Endothelial cell of umbilical vein (primary cell): ENCODE measurements around the gene LMCD1. TPM values are rescaled to one million over a fixed set of nuclear protein-coding genes. Genes with fewer than 3 reads are reported as not detected.

Experiments
- BruUV-seq: library from RNA; stranded (reverse); fragments of 400-500 nt; replicated peaks from 2 replicates; lab custom pipeline; 2021; lab: Mats Ljungman, UMichigan
- CTCF ChIA-PET: fragments of 300-600, 350-600 bp; sonication (Branson Sonifier 250); formaldehyde crosslinking; loops from one replicate; lab custom pipeline; 2021; ENCODE audit warnings: antibody characterized with exemption, inconsistent platforms; lab: Charles Lee
- POLR2A ChIA-PET: fragments of 300-600, 350-600 bp; sonication (Branson Sonifier 250); formaldehyde crosslinking; loops from one replicate; lab custom pipeline; 2021; ENCODE audit warnings: antibody characterized with exemption, inconsistent platforms; lab: Charles Lee
- DNase-seq: peaks from one replicate; pipeline ENCODE4 v3.0.0-alpha.2; 2011; ENCODE audit warnings: low read depth, low spot score
- FAIRE-seq: peaks from 2 replicates; lab custom pipeline; 2011; peaks lifted over from hg19 to GRCh38; lab: Jason Lieb, UNC
- H2AFZ ChIP-seq: 2 replicates; pipeline ENCODE4 v1.6.0; 2012; ENCODE audit warnings: low read depth, low read length, control low read depth, inconsistent platforms
- H3K27ac ChIP-seq: 2 replicates; pipeline ENCODE4 v1.5.1; 2011; ENCODE audit warnings: low read depth, mild to moderate bottlenecking, control low read depth, low read length, moderate library complexity; ENCODE audit not compliant: insufficient read depth
- H3K27me3 ChIP-seq, 2 experiments: 2 replicates each; pipeline versions ENCODE4 v1.6.0 to v1.6.1; 2011; ENCODE audit warnings: low read length in 2 of 2, mixed read lengths in 1 of 2; ENCODE audit not compliant: control insufficient read depth in 2 of 2, insufficient read depth in 2 of 2
- H3K36me3 ChIP-seq, 2 experiments: 2 replicates in 1 of 2; 3 replicates in 1 of 2; pipeline ENCODE4 v1.5.1; 2011; ENCODE audit warnings: low read length in 2 of 2, mild to moderate bottlenecking in 1 of 2, moderate library complexity in 1 of 2; ENCODE audit not compliant: control insufficient read depth in 2 of 2, insufficient read depth in 2 of 2; ENCODE audit errors: extremely low read depth in 1 of 2
- H3K4me1 ChIP-seq: 3 replicates; pipeline ENCODE4 v1.5.1; 2011; ENCODE audit warnings: mild to moderate bottlenecking, low read length; ENCODE audit not compliant: control insufficient read depth, insufficient read depth; ENCODE audit errors: extremely low read depth
- H3K4me2 ChIP-seq: 2 replicates; pipeline ENCODE4 v1.6.1; 2011; ENCODE audit warnings: low read length, control low read depth, mixed read lengths; ENCODE audit not compliant: insufficient read depth
- H3K4me3 ChIP-seq, 3 experiments: fragments of 200-600 bp in 1 of 3; sonication (generic), shearing (Covaris generic) in 1 of 3; replicated peaks in 1 of 3; 2 replicates each; pipeline ENCODE4 v1.5.1; 2011 to 2016; ENCODE audit warnings: control low read depth in 3 of 3, low read length in 3 of 3, mild to moderate bottlenecking in 2 of 3, inconsistent platforms in 1 of 3, low read depth in 1 of 3, moderate library complexity in 1 of 3; ENCODE audit not compliant: insufficient read depth in 1 of 3
- H3K79me2 ChIP-seq: 2 replicates; pipeline ENCODE4 v1.6.0; 2012; ENCODE audit warnings: low read length, inconsistent platforms; ENCODE audit not compliant: control insufficient read depth, insufficient read depth
- H3K9ac ChIP-seq: replicated peaks from 2 replicates; pipeline ENCODE3; 2011; ENCODE audit warnings: low read length, control low read depth; ENCODE audit not compliant: insufficient read depth; ENCODE audit errors: extremely low read depth
- H3K9me1 ChIP-seq: replicated peaks from 3 replicates; pipeline ENCODE4 v1.6.0; 2011; ENCODE audit warnings: mild to moderate bottlenecking, low read length; ENCODE audit not compliant: control insufficient read depth, insufficient read depth; ENCODE audit errors: extremely low read depth
- H3K9me3 ChIP-seq: replicated peaks from 2 replicates; pipeline ENCODE4 v1.5.1; 2012; ENCODE audit warnings: low read length, inconsistent platforms; ENCODE audit not compliant: control insufficient read depth, insufficient read depth
- H4K20me1 ChIP-seq: replicated peaks from 2 replicates; pipeline ENCODE3; 2011; ENCODE audit warnings: mild to moderate bottlenecking, low read length; ENCODE audit not compliant: control insufficient read depth, insufficient read depth; ENCODE audit errors: extremely low read depth
- EZH2 ChIP-seq: IDR thresholded peaks from 2 replicates; pipeline ENCODE4 v1.6.1; 2012; ENCODE audit warnings: borderline replicate concordance, low read depth, mild to moderate bottlenecking, moderate library complexity, low read length, inconsistent platforms; ENCODE audit not compliant: severe bottlenecking
- FOS ChIP-seq: IDR thresholded peaks from 2 replicates; pipeline ENCODE4 v1.6.1; 2011; ENCODE audit warnings: mild to moderate bottlenecking, low read length, moderate library complexity, borderline replicate concordance; ENCODE audit not compliant: insufficient read depth
- GATA2 ChIP-seq: IDR thresholded peaks from 2 replicates; pipeline ENCODE4 v1.7.0; 2011; ENCODE audit warnings: low read depth, mild to moderate bottlenecking, moderate library complexity, mixed read lengths, low read length; ENCODE audit not compliant: insufficient read length, insufficient read depth
- JUN ChIP-seq: IDR thresholded peaks from 2 replicates; pipeline ENCODE4 v1.6.1; 2011; ENCODE audit warnings: borderline replicate concordance, low read depth; ENCODE audit not compliant: insufficient read length, insufficient read depth
- MYC ChIP-seq: IDR thresholded peaks from one replicate; pipeline ENCODE4 v1.6.1; 2011; ENCODE audit warnings: mild to moderate bottlenecking, low read depth, low read length
- POLR2A ChIP-seq: IDR thresholded peaks from 2 replicates; pipeline ENCODE4 v1.6.1; 2012; ENCODE audit warnings: low read depth, mild to moderate bottlenecking, control low read depth, low read length
- POLR2AphosphoS5 ChIP-seq: IDR thresholded peaks from 2 replicates; pipeline ENCODE4 v1.6.1; 2012; ENCODE audit warnings: low read depth, mild to moderate bottlenecking, control low read depth, low read length, moderate library complexity; ENCODE audit not compliant: insufficient read depth
- dilution Hi-C: fragments of 300-500 bp; cut with MboI; formaldehyde crosslinking; loops from one replicate; pipeline ENCODE4 v1.15.0; 2019; ENCODE audit warnings: low sequenced_read_pairs; ENCODE audit not compliant: extremely low pct_ligation_motif_present
- intact Hi-C: fragments of 100-400 bp; cut with micrococcal nuclease; formaldehyde crosslinking; loops from one replicate; pipeline ENCODE4 v1.10.0; 2022
- polyA plus RNA-seq, 4 experiments: library from polyadenylated mRNA; depleted of rRNA in 3 of 4; stranded (reverse) in 3 of 4; unstranded in 1 of 4; fragments of >200 nt; gene quantifications; 2 replicates each; pipeline versions ENCODE4 v1.2.1 to v1.2.3, GENCODE V29; 2011 to 2012; ENCODE audit warnings: missing spikeins in 1 of 4
- total RNA-seq: library from RNA; stranded (reverse); gene quantifications from 2 replicates; pipeline ENCODE4 v1.2.3, GENCODE V29; 2021
- TF ChIP-seq, protein P1 (sequence below), 2 donors: IDR thresholded peaks; 1 replicate in 1 of 2; 2 replicates in 1 of 2; pipeline ENCODE4 v1.5.1; 2011; ENCODE audit warnings: low read length in 2 of 2, mild to moderate bottlenecking in 2 of 2, moderate library complexity in 2 of 2, control low read depth in 1 of 2, inconsistent platforms in 1 of 2, low read depth in 1 of 2; ENCODE audit not compliant: insufficient read depth in 1 of 2; ENCODE audit errors: extremely low read depth in 1 of 2
- TF ChIP-seq, protein P2 (sequence below): IDR thresholded peaks from 2 replicates; pipeline ENCODE4 v1.6.1; 2011; ENCODE audit not compliant: insufficient read depth, insufficient read length

LMCD1 gene
- total and polyA plus RNA-seq, 2 donors (not counting 3 experiments of a cell fraction or from before 2014, with no cell fraction given), result 7.6 to 14.5 TPM

GRCh38 chr3:8595252-8595651, 93.6 kb downstream of the LMCD1 start:
- BruUV-seq, result no TSS peak
- Histone ChIP-seq H3K27me3 (no peaks in the 10 kb centered on the region), H3K9me1 (no peaks in the 10 kb centered on the region), H3K27ac (no peak overlapping the region), H3K9ac (no peak overlapping the region), H4K20me1 (no peaks in the 10 kb centered on the region), H3K4me3 (no peak overlapping the region), H3K4me1 (no peaks in the 10 kb centered on the region), H3K36me3 (no peaks in the 10 kb centered on the region), H3K79me2 (no peaks in the 10 kb centered on the region), H2AFZ (no peak overlapping the region), H3K4me2 (no peak overlapping the region), H3K9me3 (no peaks in the 10 kb centered on the region)
- no peak for FAIRE-seq
- no peak for TF ChIP-seq GATA2
- TF ChIP-seq, protein P1, sequence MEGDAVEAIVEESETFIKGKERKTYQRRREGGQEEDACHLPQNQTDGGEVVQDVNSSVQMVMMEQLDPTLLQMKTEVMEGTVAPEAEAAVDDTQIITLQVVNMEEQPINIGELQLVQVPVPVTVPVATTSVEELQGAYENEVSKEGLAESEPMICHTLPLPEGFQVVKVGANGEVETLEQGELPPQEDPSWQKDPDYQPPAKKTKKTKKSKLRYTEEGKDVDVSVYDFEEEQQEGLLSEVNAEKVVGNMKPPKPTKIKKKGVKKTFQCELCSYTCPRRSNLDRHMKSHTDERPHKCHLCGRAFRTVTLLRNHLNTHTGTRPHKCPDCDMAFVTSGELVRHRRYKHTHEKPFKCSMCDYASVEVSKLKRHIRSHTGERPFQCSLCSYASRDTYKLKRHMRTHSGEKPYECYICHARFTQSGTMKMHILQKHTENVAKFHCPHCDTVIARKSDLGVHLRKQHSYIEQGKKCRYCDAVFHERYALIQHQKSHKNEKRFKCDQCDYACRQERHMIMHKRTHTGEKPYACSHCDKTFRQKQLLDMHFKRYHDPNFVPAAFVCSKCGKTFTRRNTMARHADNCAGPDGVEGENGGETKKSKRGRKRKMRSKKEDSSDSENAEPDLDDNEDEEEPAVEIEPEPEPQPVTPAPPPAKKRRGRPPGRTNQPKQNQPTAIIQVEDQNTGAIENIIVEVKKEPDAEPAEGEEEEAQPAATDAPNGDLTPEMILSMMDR (IDR thresholded peaks at IDR 0.05; ENCODE audit: extremely low read depth in 1 of 2, insufficient read depth in 1 of 2, low read depth in 1 of 2, low read length in 2 of 2), result no peak
- TF ChIP-seq MYC, result no peak
- TF ChIP-seq POLR2A, result no peak
- no peak for TF ChIP-seq JUN
- no peak for TF ChIP-seq EZH2
- no peak for TF ChIP-seq FOS
- TF ChIP-seq, protein P2, sequence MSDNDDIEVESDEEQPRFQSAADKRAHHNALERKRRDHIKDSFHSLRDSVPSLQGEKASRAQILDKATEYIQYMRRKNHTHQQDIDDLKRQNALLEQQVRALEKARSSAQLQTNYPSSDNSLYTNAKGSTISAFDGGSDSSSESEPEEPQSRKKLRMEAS, result no peak
- no peak for TF ChIP-seq POLR2AphosphoS5
- intact Hi-C loops (no loop called here), dilution Hi-C loops (no loop called here)
- DNase-seq, result no peak
- POLR2A ChIA-PET, result no interaction called here
- CTCF ChIA-PET, result interaction anchor here (2.5 kb wide), 1 partner anchor 153 kb away, joined by 6 read pairs; no protein-coding TSS in a partner anchor
